ENCODE results near the gene NDRG3.
A peak's percentile ranks its signal among the peaks of the same experiment; 100 is the strongest.
"Not testable (repeated sequence)": the region's sequence is repeated elsewhere in the genome, so short reads cannot be mapped to it uniquely, and the experiment has no call there.

Gene NDRG3

GRCh38 chr20:36688630-36689029 lies 57.3 kb downstream of the NDRG3 start:
- no peak for DNase-seq (ENCODE audit: low read depth in 3 of 3)

- DNase-seq (ENCODE audit: low read depth in 3 of 3), result no peak
These were observed 58.0 kb downstream of the NDRG3 start for GRCh38 chr20:36687850-36688249.

GRCh38 chr20:36686944-36687343 lies 58.9 kb downstream of the NDRG3 start:
- DNase-seq (ENCODE audit: low read depth in 3 of 3), result no peak

GRCh38 chr20:36686504-36686903 lies 59.4 kb downstream of the NDRG3 start:
- DNase-seq (ENCODE audit: low read depth in 3 of 3), result no peak

GRCh38 chr20:36684747-36685146 lies 61.1 kb downstream of the NDRG3 start:
- DNase-seq (ENCODE audit: low read depth in 3 of 3), result no peak

- no peak for DNase-seq (ENCODE audit: low read depth in 3 of 3)
These were observed 63.6 kb downstream of the NDRG3 start for GRCh38 chr20:36682311-36682710.

GRCh38 chr20:36677422-36677771 lies 68.5 kb downstream of the NDRG3 start:
- DNase-seq (ENCODE audit: low read depth in 3 of 3), result no peak

GRCh38 chr20:36676701-36677421 lies 69.0 kb downstream of the NDRG3 start:
- no peak for DNase-seq (ENCODE audit: low read depth in 3 of 3)

GRCh38 chr20:36675545-36675944 lies 70.3 kb downstream of the NDRG3 start:
- not testable (repeated sequence) for DNase-seq (ENCODE audit: low read depth in 3 of 3)

- DNase-seq (ENCODE audit: low read depth in 3 of 3), result no peak
These were observed 72.9 kb downstream of the NDRG3 start for GRCh38 chr20:36672991-36673390.

- no peak for DNase-seq (ENCODE audit: low read depth in 3 of 3)
These were observed 75.1 kb downstream of the NDRG3 start for GRCh38 chr20:36670665-36671357.

- DNase-seq (ENCODE audit: low read depth in 3 of 3), result no peak
These were observed 79.6 kb downstream of the NDRG3 start for GRCh38 chr20:36666181-36666740.

GRCh38 chr20:36663031-36663430 lies 82.9 kb downstream of the NDRG3 start:
- DNase-seq (ENCODE audit: low read depth in 3 of 3), result no peak

GRCh38 chr20:36658300-36658699 lies 87.6 kb downstream of the NDRG3 start:
- no peak for DNase-seq (ENCODE audit: low read depth in 3 of 3)

- no peak for DNase-seq (ENCODE audit: low read depth in 3 of 3)
These were observed 89.2 kb downstream of the NDRG3 start for GRCh38 chr20:36656733-36657132.

GRCh38 chr20:36655004-36655403 lies 90.9 kb downstream of the NDRG3 start:
- DNase-seq (ENCODE audit: low read depth in 3 of 3), result no peak

- no peak for DNase-seq (ENCODE audit: low read depth in 3 of 3)
These were observed 91.4 kb downstream of the NDRG3 start for GRCh38 chr20:36654506-36654905.

GRCh38 chr20:36653456-36653855 lies 92.4 kb downstream of the NDRG3 start:
- no peak for DNase-seq (ENCODE audit: low read depth in 3 of 3)

- DNase-seq (ENCODE audit: low read depth in 3 of 3), result no peak
These were observed 98.4 kb downstream of the NDRG3 start for GRCh38 chr20:36647196-36648121.

GRCh38 chr20:36646678-36647077 lies 99.2 kb downstream of the NDRG3 start:
- DNase-seq (ENCODE audit: low read depth in 3 of 3), result no peak

GRCh38 chr20:36645998-36646397 lies 99.9 kb downstream of the NDRG3 start, which contains the start of gene SLA2:
TSS of gene SLA2 (minus strand) at chr20:36646196. CDS start at chr20:36641335, 4,861 bp downstream.
- peak; percentile 32 to 40 (median 33) for DNase-seq (ENCODE audit: low read depth in 3 of 3)

- no peak for DNase-seq (ENCODE audit: low read depth in 3 of 3)
These were observed 100.5 kb downstream of the NDRG3 start for GRCh38 chr20:36645353-36645752.

Data from stimulated activated CD4-positive, alpha-beta T cell treated with anti-CD3 and anti-CD28 coated beads, TNF-alpha, amount 100 ng/mL, for 4 hours (primary cell).